OCI-LY7 (cell line): Measurements from ENCODE around the gene PLXDC2. TPM values are rescaled to one million over a fixed set of nuclear protein-coding genes. Genes with fewer than 3 reads are reported as not detected.

Experiments used
- BruUV-seq: library from RNA; stranded (reverse); fragments of 400-500 nt; replicated peaks from 2 replicates; lab custom pipeline; 2021; lab: Mats Ljungman, UMichigan
- CTCF ChIA-PET: fragments of 300-600 bp; sonication (Branson Sonifier 250); formaldehyde crosslinking; loops from one replicate; lab custom pipeline; 2022; ENCODE audit warnings: antibody characterized with exemption; ENCODE audit not compliant: unreplicated experiment; lab: Charles Lee
- POLR2A ChIA-PET: fragments of 300-600 bp; sonication (Branson Sonifier 250); formaldehyde crosslinking; loops from one replicate; lab custom pipeline; 2022; ENCODE audit warnings: antibody characterized with exemption; lab: Charles Lee
- DNase-seq: peaks from one replicate; pipeline ENCODE4 v3.0.0-alpha.2; 2015; ENCODE audit warnings: low spot score
- H2AFZ ChIP-seq: fragments of 200-600 bp; sonication (generic), shearing (Covaris generic); 2 replicates; pipeline ENCODE4 v1.6.1; 2014; ENCODE audit warnings: mild to moderate bottlenecking, antibody characterized with exemption, low read length, moderate library complexity
- H3K27ac ChIP-seq: fragments of 200-600 bp; sonication (generic); 2 replicates; pipeline ENCODE4 v1.5.1; 2014; ENCODE audit warnings: mixed run types, low read depth, mild to moderate bottlenecking, moderate library complexity, low read length, inconsistent platforms; ENCODE audit not compliant: poor library complexity, severe bottlenecking
- H3K36me3 ChIP-seq: fragments of 200-600 bp; sonication (generic); 2 replicates; pipeline ENCODE4 v1.6.1; 2014; ENCODE audit warnings: mild to moderate bottlenecking, antibody characterized with exemption, low read length, moderate library complexity, mixed read lengths; ENCODE audit not compliant: insufficient read depth
- H3K4me1 ChIP-seq: fragments of 200-600 bp; sonication (generic); 2 replicates; pipeline ENCODE4 v1.5.1; 2014; ENCODE audit warnings: mild to moderate bottlenecking, low read length; ENCODE audit not compliant: insufficient read depth, poor library complexity, severe bottlenecking
- H3K4me2 ChIP-seq: fragments of 200-600 bp; sonication (generic); 2 replicates; pipeline ENCODE4 v1.6.1; 2014; ENCODE audit warnings: mild to moderate bottlenecking, low read length
- H3K4me3 ChIP-seq: fragments of 200-600 bp; sonication (generic); 2 replicates; pipeline ENCODE4 v1.5.1; 2014; ENCODE audit warnings: mild to moderate bottlenecking, low read depth, low read length; ENCODE audit not compliant: poor library complexity, severe bottlenecking
- H3K79me2 ChIP-seq: fragments of 200-600 bp; sonication (generic); 2 replicates; pipeline ENCODE4 v1.6.1; 2016; ENCODE audit warnings: low read depth, mild to moderate bottlenecking, low read length, moderate library complexity, mixed read lengths; ENCODE audit not compliant: insufficient read depth
- H3K9me2 ChIP-seq: fragments of 200-600 bp; sonication (generic); 2 replicates; pipeline ENCODE4 v1.6.1; 2016; ENCODE audit warnings: mild to moderate bottlenecking, low read length, mixed read lengths; ENCODE audit not compliant: insufficient read depth
- H3K9me3 ChIP-seq: fragments of 200-600 bp; sonication (generic); 2 replicates; pipeline ENCODE4 v1.6.1; 2014; ENCODE audit warnings: mild to moderate bottlenecking, mixed run types, low read length, mixed read lengths
- H4K20me1 ChIP-seq: fragments of 200-600 bp; sonication (generic); 2 replicates; pipeline ENCODE4 v1.6.1; 2014; ENCODE audit warnings: mild to moderate bottlenecking, antibody characterized with exemption, low read length, moderate library complexity, mixed read lengths; ENCODE audit not compliant: insufficient read depth
- CTCF ChIP-seq: fragments of 200-600 bp; sonication (generic); conservative IDR thresholded peaks from 2 replicates; pipeline ENCODE4 v1.5.1; 2014; ENCODE audit warnings: mild to moderate bottlenecking, antibody characterized with exemption, low read length, moderate library complexity, mixed read lengths
- EZH2phosphoT487 ChIP-seq: fragments of 200-600 bp; sonication (generic); IDR thresholded peaks from 2 replicates; pipeline ENCODE4 v1.6.1; 2018; ENCODE audit warnings: low read depth, borderline replicate concordance, mild to moderate bottlenecking, mixed run types, antibody characterized with exemption, low read length, moderate library complexity, mixed read lengths
- intact Hi-C: fragments of 100-400 bp; cut with micrococcal nuclease; formaldehyde crosslinking; loops from one replicate; pipeline ENCODE4 v1.10.0; 2022; ENCODE audit not compliant: unreplicated experiment
- total RNA-seq, 2 experiments: library from RNA; depleted of rRNA in 1 of 2; stranded (reverse); fragments of >200 nt in 1 of 2; shearing (Covaris generic) in 1 of 2; gene quantifications; 2 replicates each; pipeline ENCODE4 v1.2.3, GENCODE V29; 2014 to 2022

The PLXDC2 gene
- total RNA-seq, 2 experiments from 2014 or later = not detected

- BruUV-seq = no TSS peak
Observed at GRCh38 chr10:19835952-19836351, 19.7 kb downstream of the PLXDC2 start.

GRCh38 chr10:19839090-19839489 is 22.9 kb downstream of the PLXDC2 start:
- no peaks in the 10 kb centered on the region for H3K36me3 ChIP-seq
- no peak for TF ChIP-seq EZH2phosphoT487
- no peak for TF ChIP-seq CTCF
- no peaks in the 10 kb centered on the region for H3K4me1 ChIP-seq
- no peaks in the 10 kb centered on the region for H3K9me3 ChIP-seq
- H2AFZ ChIP-seq = no peak overlapping the region
- H3K27ac ChIP-seq = no peak overlapping the region
- H3K4me2 ChIP-seq = no peak overlapping the region
- DNase-seq = no peak
- H4K20me1 ChIP-seq = no peaks in the 10 kb centered on the region
- intact Hi-C loops = no loop called here
- ChIA-PET CTCF (no interaction called here), POLR2A (no interaction called here)
- no peak overlapping the region for H3K4me3 ChIP-seq
- no peaks in the 10 kb centered on the region for H3K79me2 ChIP-seq
- no peaks in the 10 kb centered on the region for H3K9me2 ChIP-seq
- BruUV-seq = no TSS peak

More at GRCh38 chr10:19835952-19836351, 19.7 kb downstream of the PLXDC2 start:
- no peaks in the 10 kb centered on the region for H3K9me3 ChIP-seq
- H2AFZ ChIP-seq = no peak overlapping the region
- H3K4me1 ChIP-seq = no peaks in the 10 kb centered on the region
- H3K9me2 ChIP-seq = no peaks in the 10 kb centered on the region
- no peak overlapping the region for H3K4me3 ChIP-seq
- H3K4me2 ChIP-seq = no peak overlapping the region
- no peaks in the 10 kb centered on the region for H3K79me2 ChIP-seq
- TF ChIP-seq EZH2phosphoT487 (no peak), CTCF (no peak)
- H3K27ac ChIP-seq = no peak overlapping the region
- ChIA-PET CTCF (no interaction called here), POLR2A (interaction anchor here (0.6 to 0.7 kb wide), 2 partner anchors 118 to 466 kb away, joined by 3 read pairs; no protein-coding TSS in a partner anchor)
- no peaks in the 10 kb centered on the region for H4K20me1 ChIP-seq
- no peaks in the 10 kb centered on the region for H3K36me3 ChIP-seq
- DNase-seq = no peak
- intact Hi-C loops = no loop called here

- Histone ChIP-seq H3K9me2 (no peaks in the 10 kb centered on the region), H3K27ac (no peak overlapping the region), H3K4me2 (no peak overlapping the region), H3K9me3 (no peaks in the 10 kb centered on the region), H3K4me3 (no peak overlapping the region), H2AFZ (no peak overlapping the region), H3K79me2 (no peaks in the 10 kb centered on the region), H4K20me1 (no peaks in the 10 kb centered on the region), H3K36me3 (no peaks in the 10 kb centered on the region), H3K4me1 (no peaks in the 10 kb centered on the region)
- TF ChIP-seq CTCF (no peak), EZH2phosphoT487 (no peak)
- DNase-seq = no peak
- POLR2A ChIA-PET = no interaction called here
- CTCF ChIA-PET = no interaction called here
- intact Hi-C loops = no loop called here
- BruUV-seq = no TSS peak
Observed at GRCh38 chr10:19839552-19839951, 23.3 kb downstream of the PLXDC2 start.
